ENCODE data around the gene RBMXL2.

RBMXL2 gene

DNA sequence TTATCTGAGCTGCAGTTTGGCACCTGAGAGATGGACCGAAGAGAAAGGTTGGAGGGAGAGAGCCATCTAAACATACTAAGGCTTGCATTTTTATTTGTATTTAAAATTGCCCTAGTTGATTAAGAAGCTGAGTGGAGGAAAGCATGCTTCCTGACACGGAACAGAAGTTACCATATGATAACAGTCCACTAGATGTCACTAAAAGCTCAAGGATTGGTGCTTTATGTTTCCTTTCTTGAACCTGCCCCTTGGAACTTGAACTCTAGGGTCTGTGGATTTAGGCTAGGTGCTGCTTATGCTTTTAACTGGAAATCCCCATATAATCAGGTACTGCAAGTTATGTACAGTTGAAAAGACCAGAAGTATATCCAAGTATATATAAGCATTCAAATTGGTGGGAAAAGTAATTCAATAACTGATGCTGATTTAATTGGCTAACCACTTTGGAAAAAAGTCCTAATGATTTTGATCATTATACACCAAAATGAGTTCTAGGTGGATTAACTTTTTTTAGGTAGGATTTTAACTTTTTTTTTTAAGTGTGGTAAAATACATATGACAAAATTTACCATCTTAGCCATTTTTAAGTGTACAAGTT, 9.5 kb downstream of the RBMXL2 start:
- Histone ChIP-seq H3K4me3 (no peak overlapping the region), H3K27me3 (ENCODE audit: low read depth) (peaks cover 33% of the 10 kb centered on the region), H3K36me3 (replicated peaks) (no peaks in the 10 kb centered on the region), H3K9me3 (no peaks in the 10 kb centered on the region), H3K4me1 (no peaks in the 10 kb centered on the region)
- DNase-seq (ENCODE audit: low spot score in 2 of 2), result peak in 1 of 2 experiments; percentile 59
- in situ Hi-C loops (cut with MboI; ENCODE audit: low sequenced_read_pairs), result loop anchor here (10.0 kb wide), 1 partner anchor 596 kb away; no protein-coding TSS in a partner anchor

DNA sequence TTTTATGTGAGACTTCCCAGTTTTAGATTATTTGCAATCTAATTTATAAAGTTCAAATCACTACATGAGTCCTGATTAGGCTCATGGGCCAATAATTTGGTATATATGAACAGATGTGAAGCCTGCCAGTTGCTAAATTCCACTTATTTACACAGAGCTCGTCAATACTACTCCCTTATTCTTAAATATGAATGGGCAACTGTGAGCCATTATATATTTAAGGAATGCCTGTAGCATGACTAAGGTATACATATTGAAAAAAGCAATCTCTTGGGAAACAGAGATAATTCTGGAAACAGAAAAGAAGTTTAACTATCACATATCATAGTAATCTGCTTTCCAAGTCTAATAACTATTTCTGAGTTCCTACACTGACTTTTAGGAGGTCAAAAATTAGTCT, 27.0 kb downstream of the RBMXL2 start:
- no peaks in the 10 kb centered on the region for H3K27me3 ChIP-seq (ENCODE audit: low read depth)
- no peak overlapping the region for H3K4me3 ChIP-seq
- H3K36me3 ChIP-seq (replicated peaks), result no peaks in the 10 kb centered on the region
- H3K9me3 ChIP-seq, result no peaks in the 10 kb centered on the region
- no peaks in the 10 kb centered on the region for H3K4me1 ChIP-seq
- in situ Hi-C loops (cut with MboI; ENCODE audit: low sequenced_read_pairs), result no loop called here
- no peak for DNase-seq (ENCODE audit: low spot score in 2 of 2)

DNA sequence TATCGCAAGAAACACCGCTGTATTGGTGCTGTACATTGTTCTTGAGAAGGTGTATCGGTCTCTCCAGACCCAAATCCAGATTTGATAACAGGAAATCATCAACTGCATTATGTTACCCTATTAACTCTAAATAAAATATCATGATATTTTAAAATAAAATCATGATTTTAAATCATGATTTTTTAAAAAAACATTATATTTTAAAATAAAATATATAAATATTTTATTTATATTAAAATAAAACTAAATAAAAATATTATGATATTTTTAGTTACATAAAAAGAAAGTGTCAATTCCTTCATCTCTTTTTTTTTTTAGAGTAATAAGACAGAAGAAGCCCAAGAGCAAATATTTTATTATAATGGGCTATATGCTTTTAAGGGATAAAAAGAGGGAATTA, 27.6 kb downstream of the RBMXL2 start:
- no peaks in the 10 kb centered on the region for H3K4me1 ChIP-seq
- H3K27me3 ChIP-seq (ENCODE audit: low read depth), result no peaks in the 10 kb centered on the region
- no peaks in the 10 kb centered on the region for H3K9me3 ChIP-seq
- no peak overlapping the region for H3K4me3 ChIP-seq
- H3K36me3 ChIP-seq (replicated peaks), result no peaks in the 10 kb centered on the region
- in situ Hi-C loops (cut with MboI; ENCODE audit: low sequenced_read_pairs), result no loop called here
- DNase-seq (ENCODE audit: low spot score in 2 of 2), result no peak

DNA sequence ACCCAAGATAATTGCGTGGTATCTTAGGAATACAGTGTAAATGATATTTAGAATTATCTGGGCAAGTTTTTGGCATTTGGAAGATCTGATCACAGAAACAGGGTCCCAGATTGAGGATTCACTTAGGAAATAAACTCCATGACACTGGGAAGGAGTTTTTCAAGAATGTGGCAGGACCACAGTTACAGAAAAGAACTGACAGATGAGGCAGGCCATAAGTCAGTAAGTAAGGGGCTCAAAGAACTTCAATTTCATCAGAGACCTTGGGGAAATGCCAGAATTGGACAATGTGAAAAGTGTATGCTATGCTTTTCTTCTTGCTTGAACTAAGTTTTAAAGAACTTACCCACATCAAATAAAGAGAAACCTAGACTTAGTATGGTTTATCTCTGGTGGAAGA, 49.3 kb downstream of the RBMXL2 start:
- DNase-seq (ENCODE audit: low spot score in 2 of 2), result no peak
- Histone ChIP-seq H3K4me1 (peaks cover 18% of the 10 kb centered on the region), H3K4me3 (no peak overlapping the region), H3K9me3 (no peaks in the 10 kb centered on the region), H3K36me3 (replicated peaks) (no peaks in the 10 kb centered on the region; the same call in 1 of the 2 replicates), H3K27me3 (ENCODE audit: low read depth) (no peaks in the 10 kb centered on the region)
- in situ Hi-C loops (cut with MboI; ENCODE audit: low sequenced_read_pairs), result loop anchor here (25.0 kb wide), 1 partner anchor 299 kb away; no protein-coding TSS in a partner anchor

Measured in HAP-1 (cell line).